GM21723 (cell line): ENCODE data around the gene PTGIR.

Source experiments
- ATAC-seq: cut with Tn5 transposase; IDR thresholded peaks from one replicate; pipeline ENCODE4 v1.9.1; 2021; ENCODE audit warnings: mild to moderate bottlenecking, moderate library complexity; ENCODE audit not compliant: unreplicated experiment

Gene PTGIR

GRCh38 chr19:46616631-46617322 lies 8.1 kb downstream of the PTGIR start:
- ATAC-seq, result no peak

DNA sequence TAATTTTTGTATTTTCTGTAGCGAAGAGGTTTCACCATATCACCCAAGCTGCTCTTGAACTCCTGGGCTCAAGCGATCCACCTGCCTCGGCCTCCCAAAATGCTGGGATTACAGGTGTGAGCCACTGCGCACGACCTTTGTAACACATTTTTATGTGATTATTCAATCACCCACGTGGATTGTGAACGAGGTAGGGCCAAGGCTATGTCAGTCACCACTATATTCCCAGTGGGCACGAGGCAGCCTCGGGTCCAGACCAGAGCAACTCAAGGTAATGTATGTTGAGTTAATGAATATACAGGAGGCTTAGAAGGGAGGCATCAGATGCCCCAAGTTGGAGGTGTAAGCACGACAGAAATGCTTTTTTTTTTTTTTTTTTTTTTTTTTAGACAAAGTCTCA lies 8.9 kb downstream of the PTGIR start:
- ATAC-seq, result no peak

DNA sequence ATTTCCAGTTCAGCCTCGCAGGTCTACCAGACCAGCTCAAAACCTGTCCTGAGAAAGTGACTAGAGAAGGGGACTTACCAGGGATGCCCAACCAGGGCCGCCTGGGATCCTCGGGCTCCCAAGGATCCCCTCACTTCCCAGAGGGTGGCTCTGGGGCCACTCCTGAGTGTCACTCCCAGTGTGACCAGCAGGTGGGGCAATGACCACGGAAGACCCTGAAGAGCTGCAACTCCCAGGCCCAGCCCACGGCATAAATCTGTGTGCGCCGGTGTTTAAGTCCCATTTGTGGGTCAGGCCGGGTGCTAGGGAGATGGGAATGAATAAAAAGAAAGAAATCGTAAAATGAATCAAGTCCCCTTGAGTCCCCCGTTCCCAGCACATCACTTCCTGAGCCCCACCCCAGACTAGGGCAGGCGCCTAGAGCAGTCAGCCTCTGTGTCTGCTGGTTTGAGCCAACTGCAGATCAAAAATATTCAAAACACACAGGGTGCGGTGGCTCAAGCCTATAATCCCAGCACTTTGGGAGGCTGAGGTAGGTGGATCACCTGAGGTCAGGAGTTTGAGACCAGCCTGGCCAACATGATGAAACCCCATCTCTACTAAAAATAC lies 10.7 kb downstream of the PTGIR start:
- ATAC-seq, result no peak

DNA sequence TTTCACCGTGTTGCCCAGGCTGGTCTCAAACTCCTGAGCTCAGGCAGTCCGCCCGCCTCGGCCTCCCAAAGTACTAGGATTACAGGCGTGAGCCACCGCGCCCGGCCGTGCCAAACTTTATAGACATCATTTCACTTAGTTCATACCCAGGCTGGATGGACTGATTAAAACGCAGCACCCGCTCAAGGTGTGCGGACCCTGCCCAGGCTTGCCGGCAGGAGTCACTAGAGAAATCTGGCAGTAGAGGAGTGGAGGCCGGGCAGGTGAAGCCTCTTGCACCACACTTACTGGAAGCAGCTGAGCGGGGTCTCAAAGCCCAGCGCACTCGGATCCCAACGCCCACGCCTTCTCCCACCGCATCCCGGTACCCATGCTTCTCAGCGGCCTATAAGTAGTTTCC lies 11.4 kb downstream of the PTGIR start:
- ATAC-seq, result no peak

DNA sequence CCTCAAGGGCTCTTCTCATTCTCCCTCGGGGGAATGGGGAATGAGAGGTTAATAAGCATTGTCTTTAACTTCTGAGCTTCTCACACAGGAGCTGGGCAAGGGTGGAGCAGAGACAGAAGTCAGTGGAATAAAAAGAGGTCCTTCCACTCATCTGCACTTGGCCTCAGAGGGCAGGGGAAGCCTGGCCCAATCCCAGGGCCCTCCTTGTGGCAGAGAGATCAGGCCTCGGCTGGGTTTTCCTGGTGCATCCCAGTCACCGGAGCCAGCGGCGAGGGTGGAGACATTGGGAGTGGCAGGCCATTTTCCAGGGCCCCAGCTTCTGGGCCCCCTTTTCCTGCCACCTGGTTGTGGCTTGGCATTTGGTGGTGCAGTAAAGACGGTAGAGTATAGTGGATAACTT lies 13.1 kb downstream of the PTGIR start:
- ATAC-seq, result no peak

GRCh38 chr19:46610851-46611770 lies 13.8 kb downstream of the PTGIR start:
- ATAC-seq, result no peak

DNA sequence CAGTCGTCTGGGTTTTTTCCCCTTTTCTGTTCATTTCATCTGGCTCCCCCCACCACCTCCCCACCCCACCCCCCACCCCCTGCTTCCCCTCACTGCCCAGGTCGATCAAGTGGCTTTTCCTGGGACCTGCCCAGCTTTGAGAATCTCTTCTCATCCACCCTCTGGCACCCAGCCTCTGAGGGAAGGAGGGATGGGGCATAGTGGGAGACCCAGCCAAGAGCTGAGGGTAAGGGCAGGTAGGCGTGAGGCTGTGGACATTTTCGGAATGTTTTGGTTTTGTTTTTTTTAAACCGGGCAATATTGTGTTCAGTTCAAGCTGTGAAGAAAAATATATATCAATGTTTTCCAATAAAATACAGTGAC lies 14.5 kb downstream of the PTGIR start:
- ATAC-seq, result no peak

- no peak for ATAC-seq
These were observed 15.1 kb downstream of the PTGIR start for GRCh38 chr19:46609511-46610412.

DNA sequence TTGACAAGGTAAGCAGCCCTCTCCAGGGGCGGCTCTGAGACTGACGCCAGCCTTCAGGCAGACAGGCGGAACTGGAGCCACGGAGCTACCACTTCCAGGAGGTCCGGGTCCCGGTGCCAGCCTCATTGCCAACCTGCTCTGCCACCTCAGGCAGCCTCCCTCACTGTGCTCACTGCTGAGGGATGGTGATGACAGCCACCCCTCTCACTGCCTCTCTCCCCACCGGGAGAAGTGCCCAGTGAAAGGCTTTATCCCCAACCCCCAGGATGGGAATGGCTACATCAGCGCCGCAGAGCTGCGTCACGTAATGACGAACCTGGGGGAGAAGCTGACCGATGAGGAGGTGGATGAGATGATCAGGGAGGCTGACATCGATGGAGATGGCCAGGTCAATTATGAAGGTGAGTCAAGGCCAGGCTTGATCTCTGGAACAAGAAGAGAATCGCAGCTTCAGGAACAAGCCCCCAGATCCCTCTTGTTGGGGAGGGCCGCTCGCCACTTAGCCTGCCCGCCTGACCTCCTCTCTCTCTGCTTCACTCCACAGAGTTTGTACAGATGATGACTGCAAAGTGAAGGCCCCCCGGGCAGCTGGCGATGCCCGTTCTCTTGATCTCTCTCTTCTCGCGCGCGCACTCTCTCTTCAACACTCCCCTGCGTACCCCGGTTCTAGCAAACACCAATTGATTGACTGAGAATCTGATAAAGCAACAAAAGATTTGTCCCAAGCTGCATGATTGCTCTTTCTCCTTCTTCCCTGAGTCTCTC lies 16.1 kb downstream of the PTGIR start:
- ATAC-seq, result no peak

DNA sequence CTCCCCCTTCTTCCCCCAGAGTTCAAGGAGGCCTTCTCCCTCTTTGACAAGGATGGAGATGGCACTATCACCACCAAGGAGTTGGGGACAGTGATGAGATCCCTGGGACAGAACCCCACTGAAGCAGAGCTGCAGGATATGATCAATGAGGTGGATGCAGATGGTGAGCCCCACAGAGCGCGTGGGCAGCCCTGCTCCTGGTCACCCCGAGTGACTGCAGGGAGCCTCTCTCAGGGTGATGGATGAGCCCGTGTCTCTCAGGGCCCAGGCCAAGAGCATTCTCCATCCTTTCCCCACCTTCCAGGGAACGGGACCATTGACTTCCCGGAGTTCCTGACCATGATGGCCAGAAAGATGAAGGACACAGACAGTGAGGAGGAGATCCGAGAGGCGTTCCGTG lies 16.7 kb downstream of the PTGIR start:
- no peak for ATAC-seq

DNA sequence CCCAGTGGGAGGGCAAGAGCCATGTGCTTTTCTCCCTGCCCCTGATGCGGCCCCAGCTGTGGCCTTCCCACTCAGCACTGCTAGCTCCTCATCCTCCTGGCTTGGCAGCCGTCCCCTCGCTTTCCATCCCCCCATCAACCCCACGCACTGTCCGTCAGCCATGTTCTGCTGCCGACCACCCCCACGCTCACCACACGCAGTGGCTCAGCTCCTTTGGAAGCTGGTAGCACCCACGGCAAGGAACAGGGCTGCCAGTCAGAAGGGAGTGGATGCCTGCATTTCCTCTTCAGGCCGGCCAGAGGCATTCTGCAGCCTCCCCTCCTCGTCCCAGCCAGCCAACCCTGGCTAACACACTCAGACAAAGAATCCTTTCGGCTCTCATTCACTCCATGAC lies 17.4 kb downstream of the PTGIR start:
- ATAC-seq, result no peak

GRCh38 chr19:46606681-46607447 lies 18.0 kb downstream of the PTGIR start:
- no peak for ATAC-seq

GRCh38 chr19:46606019-46606418 lies 18.9 kb downstream of the PTGIR start:
- ATAC-seq, result no peak

- ATAC-seq, result no peak
These were observed 19.5 kb downstream of the PTGIR start for GRCh38 chr19:46605356-46605821.

GRCh38 chr19:46604781-46605355 lies 20.0 kb downstream of the PTGIR start:
- no peak for ATAC-seq

DNA sequence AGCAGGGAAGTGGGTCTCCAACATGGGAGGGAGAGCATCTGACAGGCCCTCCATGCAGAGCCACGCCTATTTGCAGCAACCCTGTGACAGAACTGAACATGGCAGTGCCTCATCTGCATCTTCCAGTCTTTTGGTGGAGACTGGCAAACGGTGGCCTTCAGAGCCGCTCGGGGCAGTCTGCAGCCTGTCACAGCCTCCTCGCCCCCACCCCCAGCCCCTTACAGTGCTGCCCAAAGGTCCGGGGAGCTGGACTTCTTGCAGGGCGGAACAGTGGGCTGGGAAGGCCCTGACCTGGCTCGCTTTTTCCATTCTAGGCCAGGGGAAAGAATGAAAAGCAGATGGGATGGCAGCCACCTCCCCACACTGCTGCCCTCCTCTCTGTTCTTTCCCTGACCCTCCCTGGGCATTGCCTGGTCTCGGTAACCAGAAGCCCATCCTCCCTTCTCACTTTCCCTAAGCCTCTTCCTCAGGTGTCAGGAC lies 21.1 kb downstream of the PTGIR start:
- no peak for ATAC-seq

- no peak for ATAC-seq
These were observed 21.7 kb downstream of the PTGIR start for GRCh38 chr19:46603195-46603637.

- ATAC-seq, result no peak
These were observed 22.3 kb downstream of the PTGIR start for GRCh38 chr19:46602392-46603194.
